Activated CD4-positive, alpha-beta T cell treated with anti-CD3 and anti-CD28 coated beads, Interleukin-2, amount 50 U/mL, for 48 hours (primary cell): ENCODE results near the gene DACT3.

Experiments used
- DNase-seq, 2 experiments: peaks; one replicate each; pipeline ENCODE4 v3.0.0-alpha.2; 2020

The DACT3 gene

DNA sequence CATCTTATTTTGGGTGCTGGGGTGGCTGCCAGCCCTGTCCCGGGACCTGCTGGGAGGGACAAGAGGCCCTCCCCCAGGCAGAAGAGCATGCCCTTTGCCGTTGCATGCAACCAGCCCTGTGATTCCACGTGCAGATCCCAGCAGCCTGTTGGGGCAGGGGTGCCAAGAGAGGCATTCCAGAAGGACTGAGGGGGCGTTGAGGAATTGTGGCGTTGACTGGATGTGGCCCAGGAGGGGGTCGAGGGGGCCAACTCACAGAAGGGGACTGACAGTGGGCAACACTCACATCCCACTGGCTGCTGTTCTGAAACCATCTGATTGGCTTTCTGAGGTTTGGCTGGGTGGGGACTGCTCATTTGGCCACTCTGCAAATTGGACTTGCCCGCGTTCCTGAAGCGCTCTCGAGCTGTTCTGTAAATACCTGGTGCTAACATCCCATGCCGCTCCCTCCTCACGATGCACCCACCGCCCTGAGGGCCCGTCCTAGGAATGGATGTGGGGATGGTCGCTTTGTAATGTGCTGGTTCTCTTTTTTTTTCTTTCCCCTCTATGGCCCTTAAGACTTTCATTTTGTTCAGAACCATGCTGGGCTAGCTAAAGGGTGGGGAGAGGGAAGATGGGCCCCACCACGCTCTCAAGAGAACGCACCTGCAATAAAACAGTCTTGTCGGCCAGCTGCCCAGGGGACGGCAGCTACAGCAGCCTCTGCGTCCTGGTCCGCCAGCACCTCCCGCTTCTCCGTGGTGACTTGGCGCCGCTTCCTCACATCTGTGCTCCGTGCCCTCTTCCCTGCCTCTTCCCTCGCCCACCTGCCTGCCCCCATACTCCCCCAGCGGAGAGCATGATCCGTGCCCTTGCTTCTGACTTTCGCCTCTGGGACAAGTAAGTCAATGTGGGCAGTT, 51.2 kb downstream of the DACT3 start:
- DNase-seq = peak in 1 of 2 experiments; percentile 1

DNA sequence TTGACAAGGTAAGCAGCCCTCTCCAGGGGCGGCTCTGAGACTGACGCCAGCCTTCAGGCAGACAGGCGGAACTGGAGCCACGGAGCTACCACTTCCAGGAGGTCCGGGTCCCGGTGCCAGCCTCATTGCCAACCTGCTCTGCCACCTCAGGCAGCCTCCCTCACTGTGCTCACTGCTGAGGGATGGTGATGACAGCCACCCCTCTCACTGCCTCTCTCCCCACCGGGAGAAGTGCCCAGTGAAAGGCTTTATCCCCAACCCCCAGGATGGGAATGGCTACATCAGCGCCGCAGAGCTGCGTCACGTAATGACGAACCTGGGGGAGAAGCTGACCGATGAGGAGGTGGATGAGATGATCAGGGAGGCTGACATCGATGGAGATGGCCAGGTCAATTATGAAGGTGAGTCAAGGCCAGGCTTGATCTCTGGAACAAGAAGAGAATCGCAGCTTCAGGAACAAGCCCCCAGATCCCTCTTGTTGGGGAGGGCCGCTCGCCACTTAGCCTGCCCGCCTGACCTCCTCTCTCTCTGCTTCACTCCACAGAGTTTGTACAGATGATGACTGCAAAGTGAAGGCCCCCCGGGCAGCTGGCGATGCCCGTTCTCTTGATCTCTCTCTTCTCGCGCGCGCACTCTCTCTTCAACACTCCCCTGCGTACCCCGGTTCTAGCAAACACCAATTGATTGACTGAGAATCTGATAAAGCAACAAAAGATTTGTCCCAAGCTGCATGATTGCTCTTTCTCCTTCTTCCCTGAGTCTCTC, 52.2 kb downstream of the DACT3 start:
- DNase-seq = peak in 1 of 2 experiments; percentile 0

DNA sequence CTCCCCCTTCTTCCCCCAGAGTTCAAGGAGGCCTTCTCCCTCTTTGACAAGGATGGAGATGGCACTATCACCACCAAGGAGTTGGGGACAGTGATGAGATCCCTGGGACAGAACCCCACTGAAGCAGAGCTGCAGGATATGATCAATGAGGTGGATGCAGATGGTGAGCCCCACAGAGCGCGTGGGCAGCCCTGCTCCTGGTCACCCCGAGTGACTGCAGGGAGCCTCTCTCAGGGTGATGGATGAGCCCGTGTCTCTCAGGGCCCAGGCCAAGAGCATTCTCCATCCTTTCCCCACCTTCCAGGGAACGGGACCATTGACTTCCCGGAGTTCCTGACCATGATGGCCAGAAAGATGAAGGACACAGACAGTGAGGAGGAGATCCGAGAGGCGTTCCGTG, 52.8 kb downstream of the DACT3 start:
- no peak for DNase-seq

DNA sequence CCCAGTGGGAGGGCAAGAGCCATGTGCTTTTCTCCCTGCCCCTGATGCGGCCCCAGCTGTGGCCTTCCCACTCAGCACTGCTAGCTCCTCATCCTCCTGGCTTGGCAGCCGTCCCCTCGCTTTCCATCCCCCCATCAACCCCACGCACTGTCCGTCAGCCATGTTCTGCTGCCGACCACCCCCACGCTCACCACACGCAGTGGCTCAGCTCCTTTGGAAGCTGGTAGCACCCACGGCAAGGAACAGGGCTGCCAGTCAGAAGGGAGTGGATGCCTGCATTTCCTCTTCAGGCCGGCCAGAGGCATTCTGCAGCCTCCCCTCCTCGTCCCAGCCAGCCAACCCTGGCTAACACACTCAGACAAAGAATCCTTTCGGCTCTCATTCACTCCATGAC, 53.5 kb downstream of the DACT3 start:
- DNase-seq = no peak

DNA sequence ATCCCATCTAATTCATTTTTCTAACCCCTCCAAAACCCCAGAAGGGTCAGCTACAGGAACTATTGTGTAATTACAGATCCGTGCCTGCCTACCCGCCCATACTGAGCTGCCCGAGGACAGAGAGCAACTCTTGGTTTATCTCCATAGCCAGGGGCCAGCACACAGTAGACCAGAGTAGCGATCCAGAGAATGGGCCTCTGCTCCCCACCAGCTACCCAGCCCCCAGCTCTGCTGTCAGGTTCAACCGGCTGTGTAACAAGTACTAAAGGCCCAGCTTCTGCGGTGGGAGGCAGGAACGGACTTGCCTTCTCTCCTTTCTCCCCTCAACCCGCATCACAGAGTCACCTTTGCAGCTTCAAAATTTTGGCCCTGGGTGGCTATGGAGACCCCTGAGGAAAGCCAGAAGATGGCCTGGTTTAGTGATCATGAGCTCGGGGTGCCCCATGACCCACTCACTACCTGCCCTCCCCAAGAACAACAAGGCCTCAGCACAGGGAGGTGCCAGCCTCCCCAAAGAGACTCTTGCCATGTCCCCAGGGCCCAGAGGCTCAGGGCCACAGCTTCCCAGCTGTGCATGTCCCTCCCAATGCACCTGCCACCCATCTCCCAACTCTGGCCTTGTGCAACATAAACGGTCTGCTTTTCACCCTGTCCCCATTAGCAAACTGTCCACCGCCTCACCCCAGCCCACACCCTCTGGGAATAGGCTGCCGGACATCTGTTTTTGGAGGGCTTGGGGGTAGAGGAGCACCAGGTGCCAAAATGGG, 54.1 kb downstream of the DACT3 start:
- DNase-seq = no peak

DNA sequence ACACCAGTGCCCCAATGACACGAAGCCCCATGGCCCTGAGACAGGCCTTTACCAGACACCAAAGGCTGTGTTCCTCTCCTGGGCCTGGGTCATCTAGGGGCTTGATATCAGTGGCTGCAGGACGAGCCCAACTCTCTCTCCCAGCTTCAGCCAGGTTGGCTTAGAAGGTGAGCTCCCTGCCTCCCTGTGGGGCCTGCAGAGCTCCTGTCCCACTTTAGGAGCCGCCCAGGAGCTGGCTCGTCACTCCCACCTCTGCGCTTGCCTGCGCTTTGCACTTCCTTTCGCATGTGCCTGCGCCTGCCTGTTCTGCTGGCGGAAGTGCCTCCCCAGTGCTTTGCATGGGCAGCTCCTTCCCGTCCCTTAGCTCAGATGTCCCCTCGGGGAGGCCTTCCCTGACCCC, 55.0 kb downstream of the DACT3 start:
- no peak for DNase-seq

DNA sequence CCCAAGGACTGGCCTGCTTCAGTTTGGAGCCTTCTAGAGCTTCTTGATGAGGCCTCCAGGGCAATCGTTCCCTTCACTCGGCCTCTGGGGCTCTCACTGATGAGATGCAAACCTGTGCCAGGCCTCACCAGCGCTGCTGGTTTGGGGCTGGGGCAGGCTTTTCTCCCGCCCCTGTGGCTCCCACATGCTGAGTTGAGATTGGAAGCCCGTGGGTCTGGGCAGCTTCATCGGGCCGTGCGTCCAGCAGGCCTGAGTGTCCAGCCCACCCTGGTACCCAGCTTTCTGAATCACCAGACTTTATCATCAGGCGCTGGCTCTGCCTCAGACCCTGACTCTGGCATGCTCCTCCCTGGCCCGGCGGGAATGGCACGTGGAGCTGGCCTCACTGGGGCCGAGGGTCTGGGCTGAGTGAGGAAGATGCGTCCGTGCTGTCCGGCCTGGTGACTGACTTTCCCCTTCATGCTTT, 55.6 kb downstream of the DACT3 start:
- DNase-seq = no peak

DNA sequence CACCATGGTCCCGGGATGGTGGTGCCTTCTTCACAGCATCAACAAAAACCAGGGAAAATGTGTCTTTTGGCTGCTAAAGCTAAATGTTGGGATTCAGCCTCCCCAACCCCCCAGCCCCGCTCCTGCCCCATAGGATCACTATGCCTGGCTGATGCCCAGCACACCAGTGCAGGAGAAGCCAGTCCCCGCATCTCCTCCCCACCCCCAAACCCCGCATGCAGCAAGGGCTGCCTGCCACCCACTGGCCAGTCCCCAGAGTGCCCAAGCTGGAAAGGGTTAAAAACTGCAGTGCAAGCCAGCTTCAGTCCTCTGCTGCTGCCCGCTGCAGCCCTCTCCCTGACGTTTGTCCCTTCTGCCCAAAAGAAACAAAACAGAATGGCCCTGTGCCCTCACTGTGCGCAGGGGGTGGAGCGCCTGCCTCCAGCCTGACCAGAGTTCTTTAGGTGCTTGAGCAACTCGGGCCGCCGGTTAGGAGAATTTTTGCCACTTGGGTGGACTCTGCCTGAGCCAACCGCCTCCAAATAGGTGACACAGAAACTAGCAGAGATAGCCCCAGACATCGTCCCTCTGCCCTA, 56.1 kb downstream of the DACT3 start:
- no peak for DNase-seq

DNA sequence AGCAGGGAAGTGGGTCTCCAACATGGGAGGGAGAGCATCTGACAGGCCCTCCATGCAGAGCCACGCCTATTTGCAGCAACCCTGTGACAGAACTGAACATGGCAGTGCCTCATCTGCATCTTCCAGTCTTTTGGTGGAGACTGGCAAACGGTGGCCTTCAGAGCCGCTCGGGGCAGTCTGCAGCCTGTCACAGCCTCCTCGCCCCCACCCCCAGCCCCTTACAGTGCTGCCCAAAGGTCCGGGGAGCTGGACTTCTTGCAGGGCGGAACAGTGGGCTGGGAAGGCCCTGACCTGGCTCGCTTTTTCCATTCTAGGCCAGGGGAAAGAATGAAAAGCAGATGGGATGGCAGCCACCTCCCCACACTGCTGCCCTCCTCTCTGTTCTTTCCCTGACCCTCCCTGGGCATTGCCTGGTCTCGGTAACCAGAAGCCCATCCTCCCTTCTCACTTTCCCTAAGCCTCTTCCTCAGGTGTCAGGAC, 57.2 kb downstream of the DACT3 start:
- DNase-seq = no peak

DNA sequence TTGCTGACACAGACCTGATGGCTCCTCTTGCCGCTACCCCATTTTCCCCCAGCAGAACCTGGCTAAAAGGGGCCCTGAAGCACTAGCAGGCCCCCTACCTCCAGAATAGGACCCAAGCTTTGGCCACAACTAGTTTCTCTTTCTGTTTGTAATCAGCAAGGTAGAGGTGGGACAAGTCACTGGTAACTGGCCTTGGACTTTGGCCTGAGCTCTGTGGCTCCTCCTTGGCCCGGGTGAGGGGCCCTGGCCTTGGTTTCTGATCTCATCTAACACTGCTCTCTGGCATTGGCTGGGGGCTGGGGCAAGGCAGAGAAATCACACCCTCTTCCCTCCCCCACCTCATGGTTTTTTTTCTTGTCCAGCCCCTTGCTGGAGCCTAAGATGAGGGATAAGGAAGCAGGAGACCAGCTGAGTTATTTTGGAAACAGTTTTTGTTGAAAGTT, 57.8 kb downstream of the DACT3 start:
- no peak for DNase-seq

DNA sequence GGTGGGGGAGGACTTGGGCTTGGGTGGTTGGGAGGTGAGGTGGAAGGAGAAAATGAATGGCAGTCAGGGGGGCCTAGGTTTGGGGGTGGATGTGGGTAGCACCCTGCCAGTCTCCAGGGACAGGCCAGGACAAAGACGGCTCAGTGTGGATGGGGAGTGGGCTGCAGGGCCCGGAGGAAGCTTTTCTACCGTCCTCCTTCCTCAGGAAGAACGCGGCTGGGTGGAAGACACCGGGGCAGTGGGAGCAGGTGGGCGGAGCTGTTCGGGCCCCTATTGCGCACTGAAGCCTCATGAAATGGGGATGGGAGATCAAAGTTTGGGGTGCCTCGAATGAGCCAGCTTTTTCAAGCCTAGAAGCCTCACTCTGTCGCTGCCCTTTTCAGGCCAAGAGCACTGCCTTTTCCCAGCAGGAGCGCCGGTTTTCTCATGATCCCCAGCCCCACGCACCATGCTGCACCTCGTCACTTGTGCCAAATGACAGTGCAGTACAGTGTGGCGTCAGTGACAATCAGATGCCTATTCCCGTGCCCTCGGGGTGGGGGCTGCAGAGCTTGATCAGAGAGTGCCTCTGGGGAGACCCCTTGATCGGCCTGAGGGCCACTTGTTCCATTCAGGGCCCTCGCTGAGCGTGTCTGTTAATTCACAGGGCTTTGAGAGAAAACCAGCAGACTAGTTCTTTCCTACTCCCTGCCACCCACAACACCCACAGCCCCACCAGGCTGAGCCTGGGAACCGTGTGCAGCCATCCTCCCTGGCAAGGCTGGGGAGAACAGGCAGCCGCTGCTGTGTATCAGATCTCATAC, 58.4 kb downstream of the DACT3 start:
- DNase-seq = peak; percentile 71 to 78

DNA sequence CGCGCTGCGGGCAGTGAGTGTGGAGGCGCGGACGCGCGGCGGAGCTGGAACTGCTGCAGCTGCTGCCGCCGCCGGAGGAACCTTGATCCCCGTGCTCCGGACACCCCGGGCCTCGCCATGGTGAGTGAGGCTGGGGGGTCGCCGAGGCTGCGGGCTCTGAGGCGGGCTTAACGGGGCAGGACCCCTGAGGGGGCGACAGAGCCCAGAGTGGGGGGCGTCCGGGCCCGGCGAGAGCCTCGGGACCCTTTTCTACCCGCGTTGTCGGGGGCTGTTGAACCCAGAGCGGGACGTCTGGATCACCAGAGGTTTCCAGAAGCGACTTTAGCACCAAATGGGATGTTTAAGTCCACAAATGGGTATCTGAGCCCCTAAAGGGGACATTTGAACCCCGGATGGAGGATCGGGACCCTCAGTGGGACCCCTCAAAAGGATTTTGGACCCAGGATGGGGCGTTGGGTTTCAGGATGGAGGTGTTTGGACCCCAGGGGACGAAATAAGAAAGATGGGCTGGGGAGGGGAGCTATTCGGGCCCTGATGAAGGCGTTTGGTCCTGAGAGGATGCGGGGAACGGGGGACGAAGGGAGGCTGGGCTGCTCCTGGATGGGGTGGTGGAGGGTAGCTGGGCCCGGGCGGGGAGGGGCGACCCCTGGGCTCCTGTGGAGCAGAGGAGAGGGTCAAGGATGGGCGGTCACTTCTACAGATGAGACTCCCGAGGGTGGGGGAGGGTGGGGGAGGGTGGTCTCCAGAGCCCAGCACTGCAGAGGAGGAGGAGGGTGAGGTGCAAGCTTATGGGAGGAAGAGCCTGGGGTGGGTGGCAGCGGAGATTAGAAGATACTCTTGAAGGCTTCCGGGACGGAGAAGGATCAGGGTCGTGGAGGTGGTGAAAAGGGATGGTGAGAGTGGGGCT, 59.4 kb downstream of the DACT3 start, which contains the start of gene CALM3:
Gene CALM3, plus strand, starts transcription at position 13 of the 907 bp plus-strand sequence. Its CDS starts 105 bp downstream, at position 118.
- no peak for DNase-seq

DNA sequence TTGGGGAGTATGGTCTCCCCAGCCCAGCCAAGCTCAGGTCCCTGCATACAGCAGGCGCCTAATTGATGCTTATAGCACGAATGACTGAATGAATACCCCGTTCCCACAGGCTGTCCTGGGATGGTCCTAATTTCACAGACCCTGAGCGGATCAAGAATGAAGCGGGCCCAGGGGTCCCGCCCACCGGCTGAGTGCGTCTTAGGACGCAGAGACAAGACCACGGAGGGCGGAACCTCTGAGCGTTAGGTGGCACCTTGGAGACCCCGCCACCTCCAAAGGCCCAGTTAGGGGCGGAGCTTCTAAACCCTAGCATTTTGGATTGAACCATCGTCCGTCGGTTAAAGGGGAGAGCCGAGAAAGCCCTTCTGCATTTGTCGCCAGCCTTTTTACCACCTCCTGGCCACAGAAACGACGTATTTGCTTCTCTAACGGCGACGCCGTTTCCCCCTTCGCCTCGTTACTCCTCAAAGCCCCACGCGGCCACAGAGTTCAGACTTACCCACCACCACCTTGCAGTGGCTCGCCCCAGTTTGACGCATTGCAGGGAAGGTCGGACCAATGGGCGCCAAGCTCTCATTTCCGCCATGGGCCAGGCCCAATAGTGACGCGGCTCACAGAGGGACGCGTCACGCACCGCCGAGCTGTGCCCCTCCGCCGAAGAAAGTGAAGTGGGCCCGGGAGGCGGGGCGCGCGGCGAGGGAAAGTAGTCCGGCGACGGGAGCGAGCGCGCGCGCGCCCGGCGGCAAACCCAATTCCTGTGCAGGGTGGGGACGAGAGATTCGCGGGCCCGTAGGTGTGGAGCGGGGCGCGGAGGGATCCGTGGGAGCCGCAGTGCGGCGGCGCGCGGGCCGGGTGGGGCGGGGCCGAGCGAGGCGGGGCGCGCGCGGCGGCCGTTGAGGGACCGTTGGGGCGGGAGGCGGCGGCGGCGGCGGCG, 60.3 kb downstream of the DACT3 start:
- DNase-seq = peak; percentile 99

DNA sequence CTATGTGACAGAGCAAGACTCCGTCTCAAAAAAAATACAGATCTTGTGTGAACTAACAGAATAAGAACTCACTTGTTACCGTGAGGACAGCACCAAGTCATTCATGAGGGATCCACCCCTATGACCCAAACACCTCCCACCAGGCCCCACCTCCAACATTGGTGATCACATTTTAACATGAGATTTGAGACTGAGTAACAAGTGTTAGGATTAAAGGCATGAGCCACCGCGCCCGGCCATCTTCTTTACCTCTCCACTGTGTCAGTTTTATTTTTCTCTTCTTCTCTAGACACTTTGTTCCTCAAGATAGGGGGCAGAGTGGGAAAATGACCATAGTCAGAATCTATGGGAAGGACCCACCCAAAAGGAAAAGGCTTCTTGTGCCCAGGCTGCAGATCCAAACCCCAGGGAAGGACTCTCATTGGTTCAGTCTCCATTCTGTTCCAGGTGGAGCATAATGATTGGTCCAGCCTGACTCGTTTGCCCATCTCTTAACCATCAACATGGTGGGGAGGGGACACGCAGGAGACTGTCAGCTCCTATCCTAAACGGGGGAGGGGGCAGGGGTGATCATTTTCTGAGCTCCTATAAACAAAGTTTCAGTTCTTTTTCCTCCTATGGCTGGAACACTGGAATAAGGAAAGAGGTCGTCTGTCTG, 61.1 kb downstream of the DACT3 start:
- DNase-seq = no peak

DNA sequence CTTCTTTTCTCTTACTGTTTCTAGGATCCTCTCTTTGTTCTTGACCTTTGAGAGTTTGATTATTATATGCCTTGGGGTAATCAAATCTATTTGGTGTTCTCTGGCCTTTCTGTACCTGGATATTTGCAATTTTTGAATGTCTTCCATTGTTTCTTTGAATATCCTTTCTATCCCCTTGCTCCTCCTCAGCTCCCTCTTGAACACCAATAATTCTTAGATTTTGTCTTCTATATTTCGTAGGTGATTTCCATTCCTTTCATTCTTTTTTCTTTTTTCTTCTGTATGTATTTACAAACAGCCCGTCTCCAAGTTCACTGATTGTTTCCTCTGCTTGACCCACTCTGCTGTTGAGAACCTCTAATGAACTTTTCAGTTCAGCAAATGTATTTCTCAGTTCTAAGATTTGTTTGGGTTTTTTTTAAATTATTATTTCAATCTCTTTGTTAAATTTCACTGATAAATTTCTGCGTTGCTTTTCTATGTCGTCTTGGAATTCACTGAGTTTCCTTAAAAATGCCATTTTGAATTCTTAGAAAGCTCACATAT, 62.5 kb downstream of the DACT3 start:
- no peak for DNase-seq
